SH-SY5Y (cell line): Measurements from ENCODE around the gene SMARCAL1.

ENCODE experiments used
- GATA2 ChIP-seq: IDR thresholded peaks from 2 replicates; pipeline ENCODE4 v1.6.1; 2011; ENCODE audit warnings: mild to moderate bottlenecking, low read depth, low read length
- GATA3 ChIP-seq: IDR thresholded peaks from 2 replicates; pipeline ENCODE4 v1.6.1; 2011; ENCODE audit warnings: low read depth, mild to moderate bottlenecking, low read length, moderate library complexity

DNA sequence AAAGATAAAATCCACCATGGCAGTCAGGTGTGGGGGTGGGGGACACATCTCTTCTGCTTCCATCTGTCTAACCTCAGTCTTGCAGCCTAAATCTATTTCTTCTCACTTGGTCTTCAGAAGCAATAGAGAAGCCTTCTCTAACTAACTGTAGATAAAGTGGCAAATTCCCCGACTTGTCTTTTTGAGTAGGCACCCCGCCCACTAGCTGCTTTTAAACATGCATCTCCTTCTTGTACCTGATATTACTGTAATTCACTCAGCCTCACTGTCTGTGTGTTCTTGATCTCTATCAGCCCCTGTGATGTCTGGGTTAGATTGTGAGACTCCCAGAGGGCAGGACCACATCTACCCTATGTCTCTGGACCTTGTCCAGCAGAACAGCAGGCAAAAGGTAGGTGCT is 46.8 kb upstream of the SMARCAL1 start:
- TF ChIP-seq GATA2 = peak; percentile 42; the same call in 1 of the 2 replicates
- TF ChIP-seq GATA3 = no peak
